ENCODE data around the gene PHF21B.
A peak's percentile ranks its signal among the peaks of the same experiment; 100 is the strongest.

PHF21B gene

GRCh38 chr22:44895296-44896055 lies 114.3 kb downstream of the PHF21B start:
- H3K27ac Mint-ChIP-seq = no peak overlapping the region
- H3K4me1 Mint-ChIP-seq = no peaks in the 10 kb centered on the region
- H3K4me3 Mint-ChIP-seq = no peak overlapping the region
- DNase-seq (ENCODE audit: low spot score in 2 of 2) (no peak), ATAC-seq (no peak)
- no peaks in the 10 kb centered on the region for H3K36me3 Mint-ChIP-seq
- no peaks in the 10 kb centered on the region for H3K9me3 Mint-ChIP-seq

- no peak overlapping the region for H3K4me3 Mint-ChIP-seq
- no peak overlapping the region for H3K27ac Mint-ChIP-seq
- DNase-seq (ENCODE audit: low spot score in 2 of 2) (no peak), ATAC-seq (no peak)
- no peaks in the 10 kb centered on the region for H3K4me1 Mint-ChIP-seq
- no peaks in the 10 kb centered on the region for H3K36me3 Mint-ChIP-seq
- H3K9me3 Mint-ChIP-seq = no peaks in the 10 kb centered on the region
These were observed 115.0 kb downstream of the PHF21B start for GRCh38 chr22:44894782-44895181.

- Mint-ChIP-seq H3K27ac (no peak overlapping the region), H3K4me3 (no peak overlapping the region), H3K9me3 (no peaks in the 10 kb centered on the region), H3K36me3 (no peaks in the 10 kb centered on the region), H3K4me1 (no peaks in the 10 kb centered on the region)
- ATAC-seq = no peak
- no peak for DNase-seq (ENCODE audit: low spot score in 2 of 2)
These were observed 115.5 kb downstream of the PHF21B start for GRCh38 chr22:44894321-44894720.

- H3K4me1 Mint-ChIP-seq = no peaks in the 10 kb centered on the region
- no peak overlapping the region for H3K27ac Mint-ChIP-seq
- H3K36me3 Mint-ChIP-seq = no peaks in the 10 kb centered on the region
- H3K4me3 Mint-ChIP-seq = no peak overlapping the region
- no peaks in the 10 kb centered on the region for H3K9me3 Mint-ChIP-seq
- DNase-seq (ENCODE audit: low spot score in 2 of 2) = no peak
- no peak for ATAC-seq
These were observed 116.1 kb downstream of the PHF21B start for GRCh38 chr22:44893731-44894080.

GRCh38 chr22:44892803-44893730 lies 116.7 kb downstream of the PHF21B start:
- H3K36me3 Mint-ChIP-seq = no peaks in the 10 kb centered on the region
- ATAC-seq = no peak
- no peak overlapping the region for H3K4me3 Mint-ChIP-seq
- H3K9me3 Mint-ChIP-seq = no peaks in the 10 kb centered on the region
- no peaks in the 10 kb centered on the region for H3K4me1 Mint-ChIP-seq
- no peak for DNase-seq (ENCODE audit: low spot score in 2 of 2)
- no peak overlapping the region for H3K27ac Mint-ChIP-seq

GRCh38 chr22:44892243-44892642 lies 117.6 kb downstream of the PHF21B start:
- H3K36me3 Mint-ChIP-seq = no peaks in the 10 kb centered on the region
- ATAC-seq = no peak

GRCh38 chr22:44891791-44892190 lies 118.0 kb downstream of the PHF21B start:
- DNase-seq (ENCODE audit: low spot score in 2 of 2) = no peak
- Mint-ChIP-seq H3K36me3 (no peaks in the 10 kb centered on the region), H3K4me1 (no peaks in the 10 kb centered on the region), H3K4me3 (no peak overlapping the region), H3K9me3 (no peaks in the 10 kb centered on the region), H3K27ac (no peak overlapping the region)
- ATAC-seq = no peak

More at GRCh38 chr22:44892243-44892642, 117.6 kb downstream of the PHF21B start:
- DNase-seq (ENCODE audit: low spot score in 2 of 2) = no peak
- H3K27ac Mint-ChIP-seq = no peak overlapping the region
- no peaks in the 10 kb centered on the region for H3K9me3 Mint-ChIP-seq
- no peak overlapping the region for H3K4me3 Mint-ChIP-seq
- H3K4me1 Mint-ChIP-seq = no peaks in the 10 kb centered on the region

GRCh38 chr22:44891293-44891747 lies 118.5 kb downstream of the PHF21B start:
- ATAC-seq (no peak), DNase-seq (ENCODE audit: low spot score in 2 of 2) (no peak)
- Mint-ChIP-seq H3K9me3 (no peaks in the 10 kb centered on the region), H3K4me1 (no peaks in the 10 kb centered on the region), H3K27ac (no peak overlapping the region), H3K36me3 (no peaks in the 10 kb centered on the region), H3K4me3 (no peak overlapping the region)

GRCh38 chr22:44890416-44891292 lies 119.2 kb downstream of the PHF21B start:
- Mint-ChIP-seq H3K36me3 (no peaks in the 10 kb centered on the region), H3K4me1 (no peaks in the 10 kb centered on the region), H3K27ac (no peak overlapping the region), H3K9me3 (no peaks in the 10 kb centered on the region), H3K4me3 (no peak overlapping the region)
- no peak for DNase-seq (ENCODE audit: low spot score in 2 of 2)
- ATAC-seq = peak; percentile 27

- no peak for DNase-seq (ENCODE audit: low spot score in 2 of 2)
- no peaks in the 10 kb centered on the region for H3K4me1 Mint-ChIP-seq
These were observed 120.4 kb downstream of the PHF21B start for GRCh38 chr22:44889255-44889878.

GRCh38 chr22:44888491-44889254 lies 121.1 kb downstream of the PHF21B start:
- Mint-ChIP-seq H3K4me1 (no peaks in the 10 kb centered on the region), H3K27ac (no peak overlapping the region), H3K36me3 (no peaks in the 10 kb centered on the region)

More at GRCh38 chr22:44889255-44889878, 120.4 kb downstream of the PHF21B start:
- H3K27ac Mint-ChIP-seq = no peak overlapping the region
- H3K36me3 Mint-ChIP-seq = no peaks in the 10 kb centered on the region
- ATAC-seq = no peak
- H3K9me3 Mint-ChIP-seq = no peaks in the 10 kb centered on the region
- no peak overlapping the region for H3K4me3 Mint-ChIP-seq

GRCh38 chr22:44887941-44888366 lies 121.9 kb downstream of the PHF21B start:
- Mint-ChIP-seq H3K4me3 (no peak overlapping the region), H3K27ac (no peak overlapping the region), H3K9me3 (no peaks in the 10 kb centered on the region), H3K4me1 (no peaks in the 10 kb centered on the region), H3K36me3 (no peaks in the 10 kb centered on the region)
- ATAC-seq = no peak
- DNase-seq (ENCODE audit: low spot score in 2 of 2) = no peak

More at GRCh38 chr22:44888491-44889254, 121.1 kb downstream of the PHF21B start:
- no peak for DNase-seq (ENCODE audit: low spot score in 2 of 2)
- Mint-ChIP-seq H3K4me3 (no peak overlapping the region), H3K9me3 (no peaks in the 10 kb centered on the region)
- no peak for ATAC-seq

GRCh38 chr22:44885806-44886360 lies 123.9 kb downstream of the PHF21B start:
- H3K4me3 Mint-ChIP-seq = no peak overlapping the region
- H3K4me1 Mint-ChIP-seq = no peaks in the 10 kb centered on the region
- ATAC-seq = no peak
- H3K27ac Mint-ChIP-seq = no peak overlapping the region
- H3K36me3 Mint-ChIP-seq = no peaks in the 10 kb centered on the region
- no peaks in the 10 kb centered on the region for H3K9me3 Mint-ChIP-seq
- no peak for DNase-seq (ENCODE audit: low spot score in 2 of 2)
